A673 (cell line): Measurements from ENCODE around the gene EIF2B5.

Source experiments
- EZH2 ChIP-seq: fragments of 200-600 bp; sonication (generic); IDR thresholded peaks from 2 replicates; pipeline ENCODE4 v1.6.1; 2017; ENCODE audit warnings: borderline replicate concordance, low read depth, mild to moderate bottlenecking, mixed read lengths, antibody characterized with exemption, low read length; ENCODE audit not compliant: poor library complexity, severe bottlenecking
- TF ChIP-seq, protein P1 (sequence below): fragments of 300-800, 200-600 bp; sonication (generic); conservative IDR thresholded peaks from 2 replicates; pipeline ENCODE4 v1.5.1; 2017; ENCODE audit warnings: low read depth, mild to moderate bottlenecking, antibody characterized with exemption, low read length, moderate library complexity, mixed read lengths

DNA sequence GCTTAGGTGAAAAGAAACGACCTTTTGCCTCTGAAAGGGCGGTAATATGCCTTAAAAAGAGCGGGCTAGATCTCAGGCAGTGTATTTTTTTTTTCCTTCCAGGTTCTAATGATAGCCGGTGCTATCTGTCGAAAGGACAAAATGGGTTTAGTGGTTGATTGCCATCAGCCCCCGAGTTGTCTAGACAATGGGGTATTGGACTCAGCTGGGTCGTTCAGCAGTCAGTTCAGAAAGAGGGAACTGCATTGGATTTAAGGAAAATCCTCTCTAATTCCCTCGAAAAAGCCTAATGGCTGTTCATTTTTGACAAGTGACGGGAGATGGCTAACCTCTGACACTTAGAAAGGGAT lies 728 bp downstream of the EIF2B5 start:
- TF ChIP-seq, protein P1, sequence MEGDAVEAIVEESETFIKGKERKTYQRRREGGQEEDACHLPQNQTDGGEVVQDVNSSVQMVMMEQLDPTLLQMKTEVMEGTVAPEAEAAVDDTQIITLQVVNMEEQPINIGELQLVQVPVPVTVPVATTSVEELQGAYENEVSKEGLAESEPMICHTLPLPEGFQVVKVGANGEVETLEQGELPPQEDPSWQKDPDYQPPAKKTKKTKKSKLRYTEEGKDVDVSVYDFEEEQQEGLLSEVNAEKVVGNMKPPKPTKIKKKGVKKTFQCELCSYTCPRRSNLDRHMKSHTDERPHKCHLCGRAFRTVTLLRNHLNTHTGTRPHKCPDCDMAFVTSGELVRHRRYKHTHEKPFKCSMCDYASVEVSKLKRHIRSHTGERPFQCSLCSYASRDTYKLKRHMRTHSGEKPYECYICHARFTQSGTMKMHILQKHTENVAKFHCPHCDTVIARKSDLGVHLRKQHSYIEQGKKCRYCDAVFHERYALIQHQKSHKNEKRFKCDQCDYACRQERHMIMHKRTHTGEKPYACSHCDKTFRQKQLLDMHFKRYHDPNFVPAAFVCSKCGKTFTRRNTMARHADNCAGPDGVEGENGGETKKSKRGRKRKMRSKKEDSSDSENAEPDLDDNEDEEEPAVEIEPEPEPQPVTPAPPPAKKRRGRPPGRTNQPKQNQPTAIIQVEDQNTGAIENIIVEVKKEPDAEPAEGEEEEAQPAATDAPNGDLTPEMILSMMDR: no peak
- TF ChIP-seq EZH2: no peak
